Measurements from ENCODE around the gene UNC79. TPM values are rescaled to one million over a fixed set of nuclear protein-coding genes. Genes with fewer than 3 reads are reported as not detected.

Gene UNC79
- total and polyA plus RNA-seq, 10 of the 15 experiments (the other 5 are each of a cell fraction or from before 2014, with no cell fraction given) = 0.04 to 0.29 (median 0.14) TPM

DNA sequence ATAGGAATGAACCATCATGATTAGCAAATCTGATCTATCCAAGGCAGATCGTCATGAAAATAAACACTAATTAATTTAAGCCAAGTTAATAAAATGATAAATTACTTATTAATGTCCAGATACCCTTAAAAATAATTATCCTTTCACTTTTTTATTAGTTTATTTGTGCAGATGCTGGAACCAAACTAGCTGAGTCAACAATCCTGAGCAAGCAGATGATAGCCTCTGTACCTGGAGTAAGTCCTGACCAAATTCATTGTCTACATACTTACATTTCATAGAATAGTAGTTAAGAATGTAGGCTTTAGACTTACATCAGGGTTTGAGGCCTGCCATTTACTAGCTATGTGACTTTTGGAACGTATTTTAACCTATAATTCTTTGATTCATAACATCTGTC lies 251.7 kb downstream of the UNC79 start:
- no peak for ATAC-seq
- no peak for FAIRE-seq

DNA sequence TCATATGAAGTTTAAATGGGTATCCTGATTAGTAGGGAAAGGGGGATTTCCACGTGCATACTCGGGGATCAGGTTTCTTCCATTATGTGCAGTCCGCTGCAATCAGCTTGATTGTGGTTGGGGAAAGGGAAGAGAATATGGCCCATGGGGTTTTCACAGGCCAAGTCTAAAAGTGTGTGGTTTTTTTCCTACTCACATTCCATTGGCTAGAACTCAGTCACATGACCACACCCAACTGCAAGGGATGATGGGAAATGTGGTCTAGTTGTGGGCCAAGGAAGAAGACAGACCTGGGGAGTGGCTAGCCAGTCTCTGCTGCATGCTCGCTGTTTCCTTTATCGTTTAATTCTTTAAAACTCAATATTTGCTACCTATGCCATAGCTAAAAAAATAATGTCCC lies 252.5 kb downstream of the UNC79 start:
- ChIA-PET RAD21 (ENCODE audit: unreplicated experiment) (no interaction called here), CTCF (no interaction called here), SMC1A (ENCODE audit: uncharacterized antibody, unreplicated experiment) (interaction anchor here (0.5 kb wide), 1 partner anchor 351 kb away, joined by 3 read pairs; no protein-coding TSS in a partner anchor), POLR2A (no interaction called here)
- in situ Hi-C loops (cut with MboI) = no loop called here
- no peak; the same call in 2 of the 3 replicates for ATAC-seq
- Histone ChIP-seq H3K27ac (ENCODE audit: control insufficient read depth, insufficient read depth) (no peak overlapping the region), H3K9ac (ENCODE audit: control insufficient read depth, insufficient read depth, low read length) (no peak overlapping the region), H3K4me3 (no peak overlapping the region), H3K4me2 (ENCODE audit: control insufficient read depth, insufficient read depth) (0 out of 2 replicates have a peak overlapping the region, but pooled peaks have one; percentile 23), H4K20me1 (ENCODE audit: control insufficient read depth, insufficient read depth) (no peaks in the 10 kb centered on the region), H3K36me3 (ENCODE audit: control insufficient read depth in 2 of 2, insufficient read depth in 2 of 2, low read length in 1 of 2) (no peaks in the 10 kb centered on the region), H3K9me3 (replicated peaks; ENCODE audit: control insufficient read depth, insufficient read depth, low read length) (no peaks in the 10 kb centered on the region), H2AFZ (ENCODE audit: control insufficient read depth, low read depth, low read length) (no peak overlapping the region), H3K27me3 (replicated peaks in 1 of 2; ENCODE audit: control insufficient read depth in 2 of 2, insufficient read depth in 2 of 2, low read length in 1 of 2) (no peaks in the 10 kb centered on the region; a peak in 1 of 4 replicates), H3K79me2 (ENCODE audit: control insufficient read depth, insufficient read depth, low read length) (no peaks in the 10 kb centered on the region), H3K4me1 (ENCODE audit: control insufficient read depth, insufficient read depth, low read length) (no peaks in the 10 kb centered on the region)
- no TSS peak for BruUV-seq (replicated peaks)
- DNase-seq (ENCODE audit: low read depth, low spot score) = no peak
- intact Hi-C loops (cut with micrococcal nuclease; ENCODE audit: unreplicated experiment) = no loop called here
- FAIRE-seq = peak; percentile 57
- WGBS (ENCODE audit: insufficient coverage, insufficient replicate concordance, low lambda C conversion rate, missing lambda C conversion rate) = 49% methylated on average over 5 of the region's 5 CpGs
- peak; percentile 46; the same call in 1 of the 2 replicates for TF ChIP-seq RAD51 (IDR thresholded peaks at IDR 0.05)
- no peak for TF ChIP-seq HDAC2 (IDR thresholded peaks at IDR 0.05)
- no peak for TF ChIP-seq HCFC1 (IDR thresholded peaks at IDR 0.05; ENCODE audit: low read length)
- TF ChIP-seq RB1 (IDR thresholded peaks at IDR 0.05; ENCODE audit: borderline replicate concordance) = no peak
- TF ChIP-seq, protein P1, sequence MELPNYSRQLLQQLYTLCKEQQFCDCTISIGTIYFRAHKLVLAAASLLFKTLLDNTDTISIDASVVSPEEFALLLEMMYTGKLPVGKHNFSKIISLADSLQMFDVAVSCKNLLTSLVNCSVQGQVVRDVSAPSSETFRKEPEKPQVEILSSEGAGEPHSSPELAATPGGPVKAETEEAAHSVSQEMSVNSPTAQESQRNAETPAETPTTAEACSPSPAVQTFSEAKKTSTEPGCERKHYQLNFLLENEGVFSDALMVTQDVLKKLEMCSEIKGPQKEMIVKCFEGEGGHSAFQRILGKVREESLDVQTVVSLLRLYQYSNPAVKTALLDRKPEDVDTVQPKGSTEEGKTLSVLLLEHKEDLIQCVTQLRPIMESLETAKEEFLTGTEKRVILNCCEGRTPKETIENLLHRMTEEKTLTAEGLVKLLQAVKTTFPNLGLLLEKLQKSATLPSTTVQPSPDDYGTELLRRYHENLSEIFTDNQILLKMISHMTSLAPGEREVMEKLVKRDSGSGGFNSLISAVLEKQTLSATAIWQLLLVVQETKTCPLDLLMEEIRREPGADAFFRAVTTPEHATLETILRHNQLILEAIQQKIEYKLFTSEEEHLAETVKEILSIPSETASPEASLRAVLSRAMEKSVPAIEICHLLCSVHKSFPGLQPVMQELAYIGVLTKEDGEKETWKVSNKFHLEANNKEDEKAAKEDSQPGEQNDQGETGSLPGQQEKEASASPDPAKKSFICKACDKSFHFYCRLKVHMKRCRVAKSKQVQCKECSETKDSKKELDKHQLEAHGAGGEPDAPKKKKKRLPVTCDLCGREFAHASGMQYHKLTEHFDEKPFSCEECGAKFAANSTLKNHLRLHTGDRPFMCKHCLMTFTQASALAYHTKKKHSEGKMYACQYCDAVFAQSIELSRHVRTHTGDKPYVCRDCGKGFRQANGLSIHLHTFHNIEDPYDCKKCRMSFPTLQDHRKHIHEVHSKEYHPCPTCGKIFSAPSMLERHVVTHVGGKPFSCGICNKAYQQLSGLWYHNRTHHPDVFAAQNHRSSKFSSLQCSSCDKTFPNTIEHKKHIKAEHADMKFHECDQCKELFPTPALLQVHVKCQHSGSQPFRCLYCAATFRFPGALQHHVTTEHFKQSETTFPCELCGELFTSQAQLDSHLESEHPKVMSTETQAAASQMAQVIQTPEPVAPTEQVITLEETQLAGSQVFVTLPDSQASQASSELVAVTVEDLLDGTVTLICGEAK (IDR thresholded peaks at IDR 0.05; ENCODE audit: borderline replicate concordance) = no peak
- TF ChIP-seq TCF7 (IDR thresholded peaks at IDR 0.05; ENCODE audit: borderline replicate concordance) = no peak

More for the DNA sequence above, 251.7 kb downstream of the UNC79 start:
- Histone ChIP-seq H2AFZ (ENCODE audit: control insufficient read depth, low read depth, low read length) (no peak overlapping the region), H3K4me3 (no peak overlapping the region), H3K4me2 (ENCODE audit: control insufficient read depth, insufficient read depth) (no peak overlapping the region), H3K9me3 (replicated peaks; ENCODE audit: control insufficient read depth, insufficient read depth, low read length) (no peaks in the 10 kb centered on the region), H3K4me1 (ENCODE audit: control insufficient read depth, insufficient read depth, low read length) (no peaks in the 10 kb centered on the region), H3K9ac (ENCODE audit: control insufficient read depth, insufficient read depth, low read length) (no peak overlapping the region), H3K36me3 (ENCODE audit: control insufficient read depth in 2 of 2, insufficient read depth in 2 of 2, low read length in 1 of 2) (no peaks in the 10 kb centered on the region), H3K27ac (ENCODE audit: control insufficient read depth, insufficient read depth) (no peak overlapping the region), H4K20me1 (ENCODE audit: control insufficient read depth, insufficient read depth) (no peaks in the 10 kb centered on the region), H3K27me3 (replicated peaks in 1 of 2; ENCODE audit: control insufficient read depth in 2 of 2, insufficient read depth in 2 of 2, low read length in 1 of 2) (no peaks in the 10 kb centered on the region; a peak in 1 of 4 replicates), H3K79me2 (ENCODE audit: control insufficient read depth, insufficient read depth, low read length) (no peaks in the 10 kb centered on the region)
- RAD21 ChIA-PET (ENCODE audit: unreplicated experiment) = no interaction called here
- 23% methylated on average over 2 of the region's 2 CpGs for WGBS (ENCODE audit: insufficient coverage, insufficient replicate concordance, low lambda C conversion rate, missing lambda C conversion rate)
- SMC1A ChIA-PET (ENCODE audit: uncharacterized antibody, unreplicated experiment) = interaction anchor here (0.5 kb wide), 1 partner anchor 350 kb away, joined by 3 read pairs; no protein-coding TSS in a partner anchor
- in situ Hi-C loops (cut with MboI) = no loop called here
- DNase-seq (ENCODE audit: low read depth, low spot score) = no peak
- CTCF ChIA-PET = no interaction called here
- POLR2A ChIA-PET = no interaction called here
- TF ChIP-seq ZNF207 (IDR thresholded peaks at IDR 0.05; ENCODE audit: borderline replicate concordance) (no peak), WRNIP1 (IDR thresholded peaks at IDR 0.05; ENCODE audit: borderline replicate concordance, low read depth, low read length) (no peak), MTA3 (IDR thresholded peaks at IDR 0.05; ENCODE audit: borderline replicate concordance, low read length) (no peak), NFYB (IDR thresholded peaks at IDR 0.05; ENCODE audit: insufficient read depth, low read depth, low read length) (no peak), FOS (IDR thresholded peaks at IDR 0.05; ENCODE audit: borderline replicate concordance, extremely low read depth, insufficient read length) (no peak), RELA (IDR thresholded peaks at IDR 0.05; ENCODE audit: borderline replicate concordance, partially characterized antibody) (no peak), MEF2B (IDR thresholded peaks at IDR 0.05; ENCODE audit: partially characterized antibody, poor library complexity, severe bottlenecking) (no peak), CBX3 (IDR thresholded peaks at IDR 0.05; ENCODE audit: borderline replicate concordance, low read depth) (no peak)
- TF ChIP-seq, protein P2, sequence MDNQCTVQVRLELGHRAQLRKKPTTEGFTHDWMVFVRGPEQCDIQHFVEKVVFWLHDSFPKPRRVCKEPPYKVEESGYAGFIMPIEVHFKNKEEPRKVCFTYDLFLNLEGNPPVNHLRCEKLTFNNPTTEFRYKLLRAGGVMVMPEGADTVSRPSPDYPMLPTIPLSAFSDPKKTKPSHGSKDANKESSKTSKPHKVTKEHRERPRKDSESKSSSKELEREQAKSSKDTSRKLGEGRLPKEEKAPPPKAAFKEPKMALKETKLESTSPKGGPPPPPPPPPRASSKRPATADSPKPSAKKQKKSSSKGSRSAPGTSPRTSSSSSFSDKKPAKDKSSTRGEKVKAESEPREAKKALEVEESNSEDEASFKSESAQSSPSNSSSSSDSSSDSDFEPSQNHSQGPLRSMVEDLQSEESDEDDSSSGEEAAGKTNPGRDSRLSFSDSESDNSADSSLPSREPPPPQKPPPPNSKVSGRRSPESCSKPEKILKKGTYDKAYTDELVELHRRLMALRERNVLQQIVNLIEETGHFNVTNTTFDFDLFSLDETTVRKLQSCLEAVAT (IDR thresholded peaks at IDR 0.05) = no peak
- intact Hi-C loops (cut with micrococcal nuclease; ENCODE audit: unreplicated experiment) = no loop called here
- no TSS peak for BruUV-seq (replicated peaks)
